ENCODE data around the gene NCK2. TPM values are rescaled to one million over a fixed set of nuclear protein-coding genes. Genes with fewer than 3 reads are reported as not detected.
"Not testable (repeated sequence)": the region's sequence is repeated elsewhere in the genome, so short reads cannot be mapped to it uniquely, and the experiment has no call there.

NCK2 gene
- polyA plus RNA-seq, 2 donors = 55.2 to 72.3 TPM

GRCh38 chr2:105770149-105770548, 25.4 kb downstream of the NCK2 start:
- H3K27me3 ChIP-seq (ENCODE audit: control insufficient read depth in 1 of 2, insufficient read depth in 2 of 2, low read length in 2 of 2) = no peaks in the 10 kb centered on the region
- peaks cover 3 to 22% of the 10 kb centered on the region in 2 donors for H3K4me1 ChIP-seq (ENCODE audit: control insufficient read depth in 2 of 2, insufficient read depth in 2 of 2, low read length in 1 of 2)
- H3K9me3 ChIP-seq (ENCODE audit: control insufficient read depth in 2 of 2, insufficient read depth in 1 of 2, low read depth in 1 of 2, low read length in 1 of 2) = no peaks in the 10 kb centered on the region
- no peak overlapping the region for H3K27ac ChIP-seq (ENCODE audit: low read depth in 2 of 2, low read length in 1 of 2)
- WGBS, 2 donors = 86 to 94% methylated on average over 1 of the region's 1 CpG
- H3K4me3 ChIP-seq (ENCODE audit: low read depth in 1 of 2, low read length in 2 of 2) = no peak overlapping the region
- H3K36me3 ChIP-seq (ENCODE audit: control insufficient read depth in 2 of 2, insufficient read depth in 2 of 2, low read length in 1 of 2) = peaks cover 0 to 4% of the 10 kb centered on the region in 2 donors

GRCh38 chr2:105771291-105771690, 26.6 kb downstream of the NCK2 start:
- not testable (repeated sequence) for H3K9me3 ChIP-seq (ENCODE audit: control insufficient read depth in 2 of 2, insufficient read depth in 1 of 2, low read depth in 1 of 2, low read length in 1 of 2); H3K27me3 ChIP-seq (ENCODE audit: control insufficient read depth in 1 of 2, insufficient read depth in 2 of 2, low read length in 2 of 2); H3K4me3 ChIP-seq (ENCODE audit: low read depth in 1 of 2, low read length in 2 of 2); H3K36me3 ChIP-seq (ENCODE audit: control insufficient read depth in 2 of 2, insufficient read depth in 2 of 2, low read length in 1 of 2)
- H3K4me1 ChIP-seq (ENCODE audit: control insufficient read depth in 2 of 2, insufficient read depth in 2 of 2, low read length in 1 of 2) = peaks cover 3 to 24% of the 10 kb centered on the region in 2 donors
- 83 to 87% methylated on average over 7 of the region's 7 CpGs for WGBS, 2 donors
- H3K27ac ChIP-seq (ENCODE audit: low read depth in 2 of 2, low read length in 1 of 2) = peak overlapping the region in 1 of 2 donors; percentile 7

DNA sequence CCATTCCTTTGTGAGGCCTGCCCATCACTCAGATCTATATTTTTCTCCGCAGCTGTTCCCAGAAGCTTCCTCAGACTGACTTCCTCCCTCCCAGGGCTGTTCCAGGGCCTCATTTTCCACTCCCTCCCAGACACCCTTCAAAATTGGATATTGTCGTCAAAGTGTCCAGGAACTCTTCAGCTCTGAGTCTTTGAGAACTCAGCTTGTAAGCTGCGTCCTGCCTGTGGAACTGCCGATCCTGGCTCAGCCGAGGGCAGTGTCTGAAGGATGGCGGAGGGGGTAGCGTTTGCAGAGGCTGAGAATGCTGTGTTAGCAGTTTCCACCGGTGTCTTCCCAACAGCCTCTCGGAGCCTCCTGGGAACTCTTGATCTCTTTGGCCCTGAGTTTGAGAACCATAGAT, 27.1 kb downstream of the NCK2 start:
- H3K27me3 ChIP-seq (ENCODE audit: control insufficient read depth in 1 of 2, insufficient read depth in 2 of 2, low read length in 2 of 2) = no peaks in the 10 kb centered on the region
- H3K4me3 ChIP-seq (ENCODE audit: low read depth in 1 of 2, low read length in 2 of 2) = no peak overlapping the region
- WGBS, 2 donors = 64 to 69% methylated on average over 9 of the region's 9 CpGs
- H3K4me1 ChIP-seq (ENCODE audit: control insufficient read depth in 2 of 2, insufficient read depth in 2 of 2, low read length in 1 of 2) = peaks cover 3 to 21% of the 10 kb centered on the region in 2 donors
- no peaks in the 10 kb centered on the region for H3K9me3 ChIP-seq (ENCODE audit: control insufficient read depth in 2 of 2, insufficient read depth in 1 of 2, low read depth in 1 of 2, low read length in 1 of 2)
- no peak overlapping the region for H3K27ac ChIP-seq (ENCODE audit: low read depth in 2 of 2, low read length in 1 of 2)
- H3K36me3 ChIP-seq (ENCODE audit: control insufficient read depth in 2 of 2, insufficient read depth in 2 of 2, low read length in 1 of 2) = peaks cover 0 to 5% of the 10 kb centered on the region in 2 donors

DNA sequence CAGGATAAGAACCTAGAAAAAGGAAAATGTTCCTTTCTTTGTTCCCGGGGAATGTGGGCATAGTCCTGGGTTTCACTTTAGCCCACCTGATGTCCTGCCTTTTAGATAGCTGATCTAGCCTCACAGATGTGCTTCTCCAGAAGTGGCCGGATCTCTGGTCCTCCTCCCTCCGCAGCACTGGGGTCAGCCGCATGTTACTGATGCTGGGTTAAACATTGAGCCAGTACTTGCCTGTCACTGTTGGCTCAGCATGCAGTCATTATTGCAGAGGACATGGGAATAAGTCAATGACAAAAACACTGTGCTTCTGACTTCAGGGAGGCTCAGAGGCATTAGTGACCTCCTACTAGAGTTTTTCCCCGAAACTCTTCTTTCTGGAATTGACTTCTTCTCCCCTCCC, 27.6 kb downstream of the NCK2 start:
- Histone ChIP-seq H3K9me3 (ENCODE audit: control insufficient read depth in 2 of 2, insufficient read depth in 1 of 2, low read depth in 1 of 2, low read length in 1 of 2) (no peaks in the 10 kb centered on the region), H3K36me3 (ENCODE audit: control insufficient read depth in 2 of 2, insufficient read depth in 2 of 2, low read length in 1 of 2) (peaks cover 0 to 9% of the 10 kb centered on the region in 2 donors), H3K4me1 (ENCODE audit: control insufficient read depth in 2 of 2, insufficient read depth in 2 of 2, low read length in 1 of 2) (peaks cover 3 to 20% of the 10 kb centered on the region in 2 donors), H3K27me3 (ENCODE audit: control insufficient read depth in 1 of 2, insufficient read depth in 2 of 2, low read length in 2 of 2) (no peaks in the 10 kb centered on the region), H3K4me3 (ENCODE audit: low read depth in 1 of 2, low read length in 2 of 2) (no peak overlapping the region), H3K27ac (ENCODE audit: low read depth in 2 of 2, low read length in 1 of 2) (peak overlapping the region in 1 of 2 donors; percentile 17)
- 80 to 81% methylated on average over 5 of the region's 5 CpGs for WGBS, 2 donors

DNA sequence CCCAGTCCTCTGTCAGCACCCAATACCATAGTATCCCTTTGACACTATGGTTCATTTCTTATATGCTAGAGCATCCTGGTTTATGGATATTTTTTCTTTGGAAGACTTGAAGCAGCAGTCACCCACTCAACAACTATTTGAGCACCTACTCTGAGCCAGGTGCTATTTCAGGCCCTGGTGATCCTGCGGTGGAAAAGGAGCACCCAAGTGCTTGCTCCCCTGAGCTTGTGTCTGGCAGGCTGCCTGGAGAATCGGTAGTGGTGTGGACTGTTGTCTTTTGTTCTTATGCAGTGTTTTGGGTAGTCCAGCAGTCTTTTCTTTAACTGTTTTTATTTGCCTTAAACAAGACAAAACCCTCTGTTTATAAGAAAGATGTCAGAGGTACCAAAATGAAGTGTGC, 28.9 kb downstream of the NCK2 start:
- H3K4me1 ChIP-seq (ENCODE audit: control insufficient read depth in 2 of 2, insufficient read depth in 2 of 2, low read length in 1 of 2) = peaks cover 8 to 20% of the 10 kb centered on the region in 2 donors
- H3K4me3 ChIP-seq (ENCODE audit: low read depth in 1 of 2, low read length in 2 of 2) = no peak overlapping the region
- 40 to 48% methylated on average over 2 of the region's 2 CpGs for WGBS, 2 donors
- no peak overlapping the region for H3K27ac ChIP-seq (ENCODE audit: low read depth in 2 of 2, low read length in 1 of 2)
- peaks cover 0 to 13% of the 10 kb centered on the region in 2 donors for H3K36me3 ChIP-seq (ENCODE audit: control insufficient read depth in 2 of 2, insufficient read depth in 2 of 2, low read length in 1 of 2)
- no peaks in the 10 kb centered on the region for H3K27me3 ChIP-seq (ENCODE audit: control insufficient read depth in 1 of 2, insufficient read depth in 2 of 2, low read length in 2 of 2)
- no peaks in the 10 kb centered on the region for H3K9me3 ChIP-seq (ENCODE audit: control insufficient read depth in 2 of 2, insufficient read depth in 1 of 2, low read depth in 1 of 2, low read length in 1 of 2)

DNA sequence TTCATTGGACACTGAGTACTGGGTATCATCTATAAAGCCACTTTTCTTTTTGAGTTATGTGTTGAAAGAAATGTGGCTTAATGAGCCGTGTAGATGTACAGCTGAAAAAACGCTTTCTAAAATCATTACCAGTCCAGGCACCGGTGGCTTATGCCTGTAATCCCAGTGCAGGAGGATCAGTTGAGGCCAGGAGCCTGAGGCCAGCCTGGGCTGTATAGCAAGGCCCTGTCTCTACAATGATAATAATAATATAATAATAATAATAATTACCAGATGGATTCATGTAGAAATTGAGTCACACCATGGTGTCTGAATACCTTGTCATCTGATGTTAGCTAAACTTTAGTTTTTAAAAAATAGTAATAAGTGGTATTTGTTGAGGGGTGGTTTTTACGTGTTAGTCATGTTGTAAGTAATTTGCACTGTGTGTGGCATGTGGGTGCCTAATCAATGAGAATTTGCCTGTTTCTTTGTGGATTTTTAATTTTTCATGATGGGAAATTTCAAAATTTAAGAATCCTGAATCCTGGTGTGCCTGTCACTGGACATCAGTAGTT, 30.1 kb downstream of the NCK2 start:
- H3K36me3 ChIP-seq (ENCODE audit: control insufficient read depth in 2 of 2, insufficient read depth in 2 of 2, low read length in 1 of 2) = peaks cover 0 to 13% of the 10 kb centered on the region in 2 donors
- H3K4me3 ChIP-seq (ENCODE audit: low read depth in 1 of 2, low read length in 2 of 2) = no peak overlapping the region
- H3K9me3 ChIP-seq (ENCODE audit: control insufficient read depth in 2 of 2, insufficient read depth in 1 of 2, low read depth in 1 of 2, low read length in 1 of 2) = no peaks in the 10 kb centered on the region
- H3K27ac ChIP-seq (ENCODE audit: low read depth in 2 of 2, low read length in 1 of 2) = no peak overlapping the region
- 70 to 74% methylated on average over 4 of the region's 4 CpGs for WGBS, 2 donors
- no peaks in the 10 kb centered on the region for H3K27me3 ChIP-seq (ENCODE audit: control insufficient read depth in 1 of 2, insufficient read depth in 2 of 2, low read length in 2 of 2)
- H3K4me1 ChIP-seq (ENCODE audit: control insufficient read depth in 2 of 2, insufficient read depth in 2 of 2, low read length in 1 of 2) = peaks cover 5 to 16% of the 10 kb centered on the region in 2 donors

GRCh38 chr2:105775809-105776559, 31.3 kb downstream of the NCK2 start:
- Histone ChIP-seq H3K36me3 (ENCODE audit: control insufficient read depth in 2 of 2, insufficient read depth in 2 of 2, low read length in 1 of 2) (peaks cover 0 to 13% of the 10 kb centered on the region in 2 donors), H3K27ac (ENCODE audit: low read depth in 2 of 2, low read length in 1 of 2) (peak overlapping the region; percentile 12 to 52), H3K27me3 (ENCODE audit: control insufficient read depth in 1 of 2, insufficient read depth in 2 of 2, low read length in 2 of 2) (no peaks in the 10 kb centered on the region), H3K4me3 (ENCODE audit: low read depth in 1 of 2, low read length in 2 of 2) (no peak overlapping the region), H3K4me1 (ENCODE audit: control insufficient read depth in 2 of 2, insufficient read depth in 2 of 2, low read length in 1 of 2) (peaks cover 5 to 16% of the 10 kb centered on the region in 2 donors), H3K9me3 (ENCODE audit: control insufficient read depth in 2 of 2, insufficient read depth in 1 of 2, low read depth in 1 of 2, low read length in 1 of 2) (no peaks in the 10 kb centered on the region)
- WGBS, 2 donors = 70 to 75% methylated on average over 11 of the region's 11 CpGs

GRCh38 chr2:105776560-105776928, 31.8 kb downstream of the NCK2 start:
- Histone ChIP-seq H3K4me1 (ENCODE audit: control insufficient read depth in 2 of 2, insufficient read depth in 2 of 2, low read length in 1 of 2) (peaks cover 5 to 18% of the 10 kb centered on the region in 2 donors), H3K9me3 (ENCODE audit: control insufficient read depth in 2 of 2, insufficient read depth in 1 of 2, low read depth in 1 of 2, low read length in 1 of 2) (no peaks in the 10 kb centered on the region), H3K27me3 (ENCODE audit: control insufficient read depth in 1 of 2, insufficient read depth in 2 of 2, low read length in 2 of 2) (no peaks in the 10 kb centered on the region), H3K27ac (ENCODE audit: low read depth in 2 of 2, low read length in 1 of 2) (peak overlapping the region; percentile 12 to 52), H3K36me3 (ENCODE audit: control insufficient read depth in 2 of 2, insufficient read depth in 2 of 2, low read length in 1 of 2) (peaks cover 0 to 13% of the 10 kb centered on the region in 2 donors), H3K4me3 (ENCODE audit: low read depth in 1 of 2, low read length in 2 of 2) (no peak overlapping the region)
- 61 to 67% methylated on average over 5 of the region's 5 CpGs for whole genome bisulfite sequencing, 2 donors

- Histone ChIP-seq H3K27me3 (ENCODE audit: control insufficient read depth in 1 of 2, insufficient read depth in 2 of 2, low read length in 2 of 2) (no peaks in the 10 kb centered on the region), H3K36me3 (ENCODE audit: control insufficient read depth in 2 of 2, insufficient read depth in 2 of 2, low read length in 1 of 2) (peaks cover 0 to 13% of the 10 kb centered on the region in 2 donors), H3K27ac (ENCODE audit: low read depth in 2 of 2, low read length in 1 of 2) (no peak overlapping the region)
These were observed 32.3 kb downstream of the NCK2 start for GRCh38 chr2:105777031-105777482.

More at GRCh38 chr2:105777031-105777482, 32.3 kb downstream of the NCK2 start:
- H3K9me3 ChIP-seq (ENCODE audit: control insufficient read depth in 2 of 2, insufficient read depth in 1 of 2, low read depth in 1 of 2, low read length in 1 of 2) = no peaks in the 10 kb centered on the region
- whole genome bisulfite sequencing, 2 donors = 85 to 90% methylated on average over 13 of the region's 13 CpGs
- H3K4me1 ChIP-seq (ENCODE audit: control insufficient read depth in 2 of 2, insufficient read depth in 2 of 2, low read length in 1 of 2) = peaks cover 5 to 18% of the 10 kb centered on the region in 2 donors
- no peak overlapping the region for H3K4me3 ChIP-seq (ENCODE audit: low read depth in 1 of 2, low read length in 2 of 2)

Data from esophagus (tissue), 2 donors.